ENCODE measurements around the gene PAEP. TPM values are rescaled to one million over a fixed set of nuclear protein-coding genes. Genes with fewer than 3 reads are reported as not detected.

Gene PAEP
- total RNA-seq, 1 donor = not detected

DNA sequence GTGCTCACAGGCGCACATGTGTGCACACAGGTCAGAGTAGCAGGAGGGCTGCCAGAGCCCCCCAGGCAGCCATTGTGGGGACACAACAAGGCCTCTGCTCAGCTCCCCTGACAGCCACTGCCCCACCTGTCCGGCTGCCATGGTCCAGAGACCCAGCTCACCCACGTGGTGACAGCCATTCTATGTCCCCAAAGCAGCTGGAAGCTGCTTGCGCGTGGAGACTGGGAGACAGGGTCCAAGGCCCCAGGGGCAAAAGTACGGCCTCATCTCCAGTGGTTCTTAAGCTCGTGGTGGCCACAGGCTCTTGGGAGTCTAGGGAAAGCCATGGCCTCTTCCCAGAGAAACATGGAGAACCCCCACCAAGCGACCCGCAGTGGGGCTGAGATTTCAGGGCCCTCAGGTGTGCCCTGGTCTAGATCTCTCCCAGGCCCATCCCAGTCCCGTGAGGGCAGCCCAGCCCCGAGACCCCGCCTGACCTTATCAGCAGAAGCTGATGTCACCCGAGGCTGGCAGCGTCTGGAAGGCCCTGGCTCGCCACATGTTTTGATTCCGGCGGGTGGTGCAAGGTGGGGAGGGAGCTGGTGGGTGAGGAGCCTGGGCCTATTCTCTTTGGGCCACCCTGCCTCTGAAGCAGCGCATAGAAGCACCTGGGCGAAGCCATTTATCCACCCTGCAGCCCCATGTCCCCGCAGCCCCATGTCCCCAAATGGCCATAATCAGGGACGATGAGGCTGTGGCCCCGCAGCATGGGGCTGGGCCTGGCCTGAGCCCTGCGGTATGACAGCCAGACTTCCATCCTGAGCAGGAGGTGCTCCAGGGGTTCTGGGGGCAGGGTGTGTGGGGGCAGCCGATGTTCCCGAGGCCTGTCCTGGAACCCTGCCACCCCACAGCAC is 46.1 kb downstream of the PAEP start:
- no peaks in the 10 kb centered on the region for H3K4me1 ChIP-seq (ENCODE audit: insufficient read depth, low read length)
- no peak overlapping the region for H3K27ac ChIP-seq (ENCODE audit: low read depth, low read length)
- no peak overlapping the region for H3K4me2 ChIP-seq (ENCODE audit: insufficient read depth, low read length)
- no peaks in the 10 kb centered on the region for H3K9me3 ChIP-seq (ENCODE audit: low read depth, low read length)
- peaks cover 2% of the 10 kb centered on the region for H3K27me3 ChIP-seq (ENCODE audit: insufficient read depth, low read length)
- no peak overlapping the region for H3K4me3 ChIP-seq (ENCODE audit: insufficient read depth, low read length)
- no peak overlapping the region for H2AFZ ChIP-seq (ENCODE audit: low read length)
- H3K79me2 ChIP-seq (ENCODE audit: insufficient read depth, low read length) = no peaks in the 10 kb centered on the region
- TF ChIP-seq, protein P1, sequence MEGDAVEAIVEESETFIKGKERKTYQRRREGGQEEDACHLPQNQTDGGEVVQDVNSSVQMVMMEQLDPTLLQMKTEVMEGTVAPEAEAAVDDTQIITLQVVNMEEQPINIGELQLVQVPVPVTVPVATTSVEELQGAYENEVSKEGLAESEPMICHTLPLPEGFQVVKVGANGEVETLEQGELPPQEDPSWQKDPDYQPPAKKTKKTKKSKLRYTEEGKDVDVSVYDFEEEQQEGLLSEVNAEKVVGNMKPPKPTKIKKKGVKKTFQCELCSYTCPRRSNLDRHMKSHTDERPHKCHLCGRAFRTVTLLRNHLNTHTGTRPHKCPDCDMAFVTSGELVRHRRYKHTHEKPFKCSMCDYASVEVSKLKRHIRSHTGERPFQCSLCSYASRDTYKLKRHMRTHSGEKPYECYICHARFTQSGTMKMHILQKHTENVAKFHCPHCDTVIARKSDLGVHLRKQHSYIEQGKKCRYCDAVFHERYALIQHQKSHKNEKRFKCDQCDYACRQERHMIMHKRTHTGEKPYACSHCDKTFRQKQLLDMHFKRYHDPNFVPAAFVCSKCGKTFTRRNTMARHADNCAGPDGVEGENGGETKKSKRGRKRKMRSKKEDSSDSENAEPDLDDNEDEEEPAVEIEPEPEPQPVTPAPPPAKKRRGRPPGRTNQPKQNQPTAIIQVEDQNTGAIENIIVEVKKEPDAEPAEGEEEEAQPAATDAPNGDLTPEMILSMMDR (IDR thresholded peaks at IDR 0.05; ENCODE audit: extremely low read depth, low read depth, low read length) = no peak
- no peaks in the 10 kb centered on the region for H3K36me3 ChIP-seq (ENCODE audit: insufficient read depth, low read length)
- peak; percentile 78 for DNase-seq (ENCODE audit: insufficient read length, low spot score, missing footprints)
- no peaks in the 10 kb centered on the region for H4K20me1 ChIP-seq (ENCODE audit: insufficient read depth, low read length)

DNA sequence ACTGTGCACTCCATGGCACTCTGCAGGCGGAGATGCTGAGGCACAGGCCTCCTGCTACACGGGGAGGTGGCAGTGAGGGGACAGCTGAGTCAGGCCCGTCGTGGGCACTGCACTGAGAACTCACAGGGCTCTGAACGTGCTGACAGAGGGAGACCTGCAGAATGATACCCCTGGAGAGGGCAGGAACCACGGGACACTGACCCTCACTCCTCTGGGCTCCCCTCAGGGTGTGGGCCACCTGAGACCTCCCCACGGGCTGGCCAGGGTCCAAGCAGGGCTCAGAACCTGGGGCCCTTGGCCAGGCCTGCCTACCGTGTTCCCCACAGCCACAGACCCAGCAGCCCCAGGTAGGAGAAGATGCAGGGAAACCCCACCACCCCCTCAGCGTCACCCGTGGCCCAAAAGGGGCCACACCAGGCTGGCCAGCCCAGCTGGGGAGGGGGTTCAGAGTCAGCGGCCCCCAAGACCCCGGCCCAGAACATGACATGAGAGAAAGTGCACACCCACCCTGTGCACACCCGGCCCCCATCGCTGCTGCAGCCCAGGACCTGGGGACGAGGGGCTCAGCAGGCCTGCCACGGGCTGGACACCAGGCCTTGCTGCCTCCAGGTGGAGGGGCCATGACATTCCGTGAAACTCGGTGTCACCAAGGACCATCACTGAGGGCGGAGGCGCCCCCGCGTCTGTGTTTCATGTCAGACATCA is 46.9 kb downstream of the PAEP start:
- H3K4me2 ChIP-seq (ENCODE audit: insufficient read depth, low read length) = no peak overlapping the region
- no peak overlapping the region for H3K4me3 ChIP-seq (ENCODE audit: insufficient read depth, low read length)
- H3K4me1 ChIP-seq (ENCODE audit: insufficient read depth, low read length) = no peaks in the 10 kb centered on the region
- H4K20me1 ChIP-seq (ENCODE audit: insufficient read depth, low read length) = no peaks in the 10 kb centered on the region
- H3K9me3 ChIP-seq (ENCODE audit: low read depth, low read length) = no peaks in the 10 kb centered on the region
- H3K27me3 ChIP-seq (ENCODE audit: insufficient read depth, low read length) = peaks cover 2% of the 10 kb centered on the region
- H3K79me2 ChIP-seq (ENCODE audit: insufficient read depth, low read length) = no peaks in the 10 kb centered on the region
- TF ChIP-seq, protein P1 (IDR thresholded peaks at IDR 0.05; ENCODE audit: extremely low read depth, low read depth, low read length) = no peak
- no peak overlapping the region for H3K27ac ChIP-seq (ENCODE audit: low read depth, low read length)
- DNase-seq (ENCODE audit: insufficient read length, low spot score, missing footprints) = peak; percentile 30
- no peak overlapping the region for H2AFZ ChIP-seq (ENCODE audit: low read length)
- H3K36me3 ChIP-seq (ENCODE audit: insufficient read depth, low read length) = no peaks in the 10 kb centered on the region

DNA sequence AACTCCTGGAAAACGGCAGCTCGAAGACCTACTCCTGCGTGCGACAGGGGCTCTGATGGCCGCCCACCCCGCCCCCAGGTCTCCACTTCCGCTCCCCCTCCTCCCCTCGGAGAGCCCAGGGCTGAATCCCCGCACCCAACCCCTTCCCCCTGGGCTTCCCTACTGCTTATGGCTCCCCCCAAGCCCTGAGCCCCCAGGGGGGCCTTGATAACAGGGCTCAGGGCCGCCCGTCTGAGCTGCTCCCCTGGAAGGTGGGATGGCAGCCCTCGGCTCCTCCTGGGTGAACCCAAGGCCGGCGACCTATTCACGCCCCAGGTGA is 47.4 kb downstream of the PAEP start:
- Histone ChIP-seq H3K9me3 (ENCODE audit: low read depth, low read length) (no peaks in the 10 kb centered on the region), H3K4me2 (ENCODE audit: insufficient read depth, low read length) (no peak overlapping the region), H3K4me3 (ENCODE audit: insufficient read depth, low read length) (no peak overlapping the region), H3K79me2 (ENCODE audit: insufficient read depth, low read length) (no peaks in the 10 kb centered on the region), H2AFZ (ENCODE audit: low read length) (no peak overlapping the region), H3K4me1 (ENCODE audit: insufficient read depth, low read length) (no peaks in the 10 kb centered on the region), H3K27me3 (ENCODE audit: insufficient read depth, low read length) (peaks cover 2% of the 10 kb centered on the region), H3K27ac (ENCODE audit: low read depth, low read length) (no peak overlapping the region), H4K20me1 (ENCODE audit: insufficient read depth, low read length) (no peaks in the 10 kb centered on the region), H3K36me3 (ENCODE audit: insufficient read depth, low read length) (no peaks in the 10 kb centered on the region)
- TF ChIP-seq, protein P1 (IDR thresholded peaks at IDR 0.05; ENCODE audit: extremely low read depth, low read depth, low read length) = no peak
- peak; percentile 55 for DNase-seq (ENCODE audit: insufficient read length, low spot score, missing footprints)

DNA sequence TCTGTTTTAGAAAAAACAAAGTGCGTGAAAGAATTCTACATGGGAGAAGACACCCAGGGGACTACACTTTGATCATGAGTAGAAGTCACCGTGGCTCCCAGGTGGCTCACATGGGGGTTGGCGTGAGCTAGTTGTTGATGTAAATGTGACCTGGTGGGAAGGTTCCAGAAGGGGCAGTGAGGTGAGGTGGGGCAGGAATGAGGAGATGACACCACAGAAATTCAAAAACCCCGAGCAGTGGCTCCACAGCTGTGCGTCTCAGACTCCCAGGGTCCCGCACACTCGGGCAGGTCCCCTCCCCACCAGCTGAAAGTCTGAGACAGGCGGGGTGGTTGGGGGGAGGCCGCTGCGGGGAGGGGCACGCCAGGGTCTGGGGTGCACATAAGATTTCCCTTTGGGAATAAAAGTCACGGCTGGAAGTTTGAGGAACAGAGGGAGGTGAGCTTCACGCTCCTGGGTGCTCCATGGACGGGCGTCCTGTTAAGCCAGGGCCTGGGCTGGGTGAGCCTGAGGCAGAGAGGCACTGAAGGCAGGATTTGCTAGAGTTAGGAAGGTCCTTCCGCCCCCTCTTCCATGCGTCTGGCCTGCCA is 47.9 kb downstream of the PAEP start:
- TF ChIP-seq, protein P1 (IDR thresholded peaks at IDR 0.05; ENCODE audit: extremely low read depth, low read depth, low read length) = no peak
- peaks cover 2% of the 10 kb centered on the region for H3K27me3 ChIP-seq (ENCODE audit: insufficient read depth, low read length)
- no peak overlapping the region for H2AFZ ChIP-seq (ENCODE audit: low read length)
- no peaks in the 10 kb centered on the region for H3K36me3 ChIP-seq (ENCODE audit: insufficient read depth, low read length)
- no peaks in the 10 kb centered on the region for H3K4me1 ChIP-seq (ENCODE audit: insufficient read depth, low read length)
- no peak overlapping the region for H3K4me2 ChIP-seq (ENCODE audit: insufficient read depth, low read length)
- no peaks in the 10 kb centered on the region for H3K79me2 ChIP-seq (ENCODE audit: insufficient read depth, low read length)
- no peak overlapping the region for H3K4me3 ChIP-seq (ENCODE audit: insufficient read depth, low read length)
- H4K20me1 ChIP-seq (ENCODE audit: insufficient read depth, low read length) = no peaks in the 10 kb centered on the region
- DNase-seq (ENCODE audit: insufficient read length, low spot score, missing footprints) = peak; percentile 71
- no peak overlapping the region for H3K27ac ChIP-seq (ENCODE audit: low read depth, low read length)
- H3K9me3 ChIP-seq (ENCODE audit: low read depth, low read length) = no peaks in the 10 kb centered on the region

Data from osteoblast (primary cell).